ENCODE measurements around the gene PAPPA2.

Gene PAPPA2

GRCh38 chr1:176877557-176877956 is 414.6 kb downstream of the PAPPA2 start:
- no peak for DNase-seq

- DNase-seq = peak in 1 of 2 experiments; percentile 1
Measured at GRCh38 chr1:176878750-176879536, 416.0 kb downstream of the PAPPA2 start.

DNA sequence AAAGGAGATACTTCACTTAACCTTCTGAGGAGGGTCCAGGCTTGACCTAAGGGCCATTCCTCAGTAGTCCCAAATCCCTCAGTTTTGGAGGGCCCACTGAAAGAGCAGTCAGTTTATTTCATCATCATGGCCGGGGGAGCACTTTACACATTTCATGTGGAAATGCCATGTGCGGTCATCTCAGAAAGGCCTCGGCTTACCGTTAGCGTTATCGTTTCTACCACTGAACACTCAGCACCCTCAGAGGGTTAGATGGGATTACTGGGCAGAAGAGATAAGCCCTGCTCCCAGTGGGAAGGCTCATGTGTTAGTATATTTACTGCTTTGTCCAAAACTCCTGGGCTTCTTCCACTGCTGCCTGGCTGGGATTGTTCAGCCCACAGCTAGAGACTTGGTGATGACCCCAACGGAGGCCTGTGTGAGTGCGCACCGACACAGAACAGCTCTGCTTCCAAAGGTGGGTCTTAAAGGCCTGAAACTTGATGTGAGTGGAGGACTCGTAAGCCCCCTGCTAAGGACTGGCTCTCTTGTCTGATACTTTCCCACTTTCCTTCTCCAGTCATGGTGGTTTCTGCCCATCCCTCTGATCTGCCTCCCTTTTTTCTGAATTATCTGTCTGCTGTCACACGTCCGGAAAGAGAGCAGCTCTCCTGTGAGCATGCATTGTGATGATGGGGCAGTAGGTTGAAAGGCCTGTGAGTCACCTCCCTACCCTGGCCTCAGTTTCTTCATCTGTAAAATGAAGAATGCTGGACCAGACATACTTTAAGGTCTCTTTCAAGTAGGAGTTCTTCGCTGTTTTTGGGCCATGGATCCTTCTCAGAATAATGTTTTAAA is 417.0 kb downstream of the PAPPA2 start:
- DNase-seq = no peak

GRCh38 chr1:176880955-176881595 is 418.1 kb downstream of the PAPPA2 start:
- peak; percentile 49 to 58 for DNase-seq

GRCh38 chr1:176884286-176884685 is 421.3 kb downstream of the PAPPA2 start:
- no peak for DNase-seq

DNA sequence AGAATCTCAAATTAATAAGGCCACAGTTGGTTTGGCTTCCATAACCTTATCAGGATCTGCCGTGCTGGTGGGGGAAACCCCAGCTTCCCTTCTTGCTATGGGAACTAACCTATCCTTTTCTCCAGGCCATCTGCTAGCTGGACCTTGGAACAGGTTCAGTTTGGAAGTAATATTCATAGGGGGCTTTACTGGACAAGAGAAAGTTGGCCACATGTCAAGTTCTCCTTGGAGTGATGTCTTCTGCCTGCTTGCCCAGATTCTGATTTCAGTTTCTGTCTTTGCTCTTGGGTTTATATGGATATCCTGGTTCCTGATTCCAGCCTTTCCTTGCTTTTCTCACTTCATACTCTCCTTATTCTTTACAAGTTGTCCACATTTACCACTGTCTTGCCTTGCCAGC is 421.9 kb downstream of the PAPPA2 start:
- no peak for DNase-seq

DNA sequence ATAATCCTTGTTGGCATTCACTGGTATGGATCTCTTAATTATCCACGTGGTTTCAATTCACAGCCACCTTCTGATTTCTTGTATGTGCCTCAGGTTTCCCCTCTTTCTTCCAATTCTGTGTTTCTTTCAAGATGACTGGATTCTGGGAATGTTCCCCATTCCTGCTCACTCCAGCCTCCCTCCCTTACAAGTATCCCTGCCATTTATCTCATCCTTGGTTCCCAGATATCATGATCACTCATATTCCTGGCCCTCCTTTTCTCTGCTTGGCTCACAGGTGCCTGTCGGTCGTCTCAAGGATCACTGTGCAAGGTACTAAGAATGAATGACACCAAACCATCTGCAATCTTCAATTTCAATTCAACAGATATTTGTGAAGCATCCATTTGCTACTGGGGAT is 422.4 kb downstream of the PAPPA2 start:
- no peak for DNase-seq

- no peak for DNase-seq
Measured at GRCh38 chr1:176885751-176886150, 422.8 kb downstream of the PAPPA2 start.

- no peak for DNase-seq
Measured at GRCh38 chr1:176888471-176889032, 425.6 kb downstream of the PAPPA2 start.

- DNase-seq = no peak
Measured at GRCh38 chr1:176893625-176894352, 430.8 kb downstream of the PAPPA2 start.

DNA sequence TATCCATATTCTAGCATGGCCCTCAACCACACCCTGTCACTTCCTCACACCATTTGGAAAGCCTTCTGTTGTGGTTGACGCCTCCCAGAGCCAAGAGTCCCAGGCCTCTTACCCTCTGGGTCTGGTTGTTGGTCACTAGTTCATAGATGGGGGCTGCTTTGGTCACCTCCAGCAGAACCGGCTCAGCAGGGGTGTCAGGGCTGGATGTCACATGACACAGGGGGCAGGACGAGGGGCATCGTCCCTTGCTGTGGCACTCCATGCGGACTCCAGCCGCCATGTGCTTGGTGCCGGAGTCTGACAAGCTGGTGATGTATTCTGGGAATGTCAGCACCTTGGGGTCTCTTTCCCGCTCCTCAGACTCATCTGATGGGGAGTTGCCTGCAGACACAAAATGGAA is 431.5 kb downstream of the PAPPA2 start:
- no peak for DNase-seq

All from Kasumi-1 (cell line).